Neural cell (in vitro differentiated cells): ENCODE results near the gene FAM167B. TPM values are rescaled to one million over a fixed set of nuclear protein-coding genes. Genes with fewer than 3 reads are reported as not detected.

Experiments used
- H2AFZ ChIP-seq: fragments of 200-600, 300-800 bp; sonication (generic), shearing (Covaris generic); 2 replicates; pipeline ENCODE4 v1.6.0; 2014; ENCODE audit warnings: low read depth, mild to moderate bottlenecking, antibody characterized with exemption, low read length, moderate library complexity
- H3F3A ChIP-seq: fragments of 200-600 bp; shearing (Covaris generic); 2 replicates; pipeline ENCODE4 v1.6.1; 2016; ENCODE audit warnings: mild to moderate bottlenecking, moderate library complexity, mixed read lengths, antibody characterized with exemption, low read length; ENCODE audit not compliant: insufficient read depth, poor library complexity, severe bottlenecking
- H3K27ac ChIP-seq: fragments of 200-600, 300-800 bp; sonication (generic), shearing (Covaris generic); 2 replicates; pipeline ENCODE4 v1.5.1; 2014; ENCODE audit warnings: mild to moderate bottlenecking, low read length, moderate library complexity
- H3K27me3 ChIP-seq: fragments of 300-800, 200-600 bp; sonication (generic), shearing (Covaris generic); 2 replicates; pipeline ENCODE4 v1.6.0; 2014; ENCODE audit warnings: mild to moderate bottlenecking, low read depth, low read length, moderate library complexity; ENCODE audit not compliant: insufficient read depth
- H3K36me3 ChIP-seq: fragments of 300-800, 200-600 bp; sonication (generic), shearing (Covaris generic); 2 replicates; pipeline ENCODE4 v1.5.1; 2014; ENCODE audit warnings: mild to moderate bottlenecking, antibody characterized with exemption, low read length, moderate library complexity; ENCODE audit not compliant: insufficient read depth
- H3K4me2 ChIP-seq: fragments of 300-800, 200-600 bp; sonication (generic), shearing (Covaris generic); 2 replicates; pipeline ENCODE4 v1.6.0; 2014; ENCODE audit warnings: mild to moderate bottlenecking, low read length
- H3K4me3 ChIP-seq: fragments of 300-800, 200-600 bp; sonication (generic), shearing (Covaris generic); 2 replicates; pipeline ENCODE4 v1.5.1; 2014; ENCODE audit warnings: mild to moderate bottlenecking, low read length, moderate library complexity
- H3K79me2 ChIP-seq: fragments of 200-600 bp; shearing (Covaris generic); replicated peaks from 2 replicates; pipeline ENCODE4 v1.6.0; 2014; ENCODE audit warnings: mild to moderate bottlenecking, low read length, moderate library complexity; ENCODE audit not compliant: insufficient read depth
- H3K9ac ChIP-seq: fragments of 300-800, 200-600 bp; sonication (generic), shearing (Covaris generic); 2 replicates; pipeline ENCODE4 v1.6.1; 2016; ENCODE audit warnings: mild to moderate bottlenecking, low read length, mixed read lengths
- H3K9me2 ChIP-seq: fragments of 200-600 bp; shearing (Covaris generic); 2 replicates; pipeline ENCODE4 v1.6.1; 2016; ENCODE audit warnings: mild to moderate bottlenecking, low read length, mixed read lengths; ENCODE audit not compliant: insufficient read depth
- H3K9me3 ChIP-seq: fragments of 200-600, 300-800 bp; sonication (generic), shearing (Covaris generic); 2 replicates; pipeline ENCODE4 v1.6.1; 2016; ENCODE audit warnings: mild to moderate bottlenecking, mixed run types, low read length, moderate library complexity, mixed read lengths
- H4K20me1 ChIP-seq: fragments of 200-600 bp; shearing (Covaris generic); 2 replicates; pipeline ENCODE4 v1.6.1; 2016; ENCODE audit warnings: mild to moderate bottlenecking, mixed run types; ENCODE audit not compliant: insufficient read depth
- CTCF ChIP-seq: fragments of 450-650 bp; IDR thresholded peaks from 2 replicates; pipeline ENCODE4 v1.5.1; 2014; ENCODE audit warnings: antibody characterized with exemption, mild to moderate bottlenecking, moderate library complexity; ENCODE audit not compliant: poor library complexity, severe bottlenecking
- EP300 ChIP-seq: fragments of 450-650 bp; conservative IDR thresholded peaks from 2 replicates; pipeline ENCODE4 v1.6.1; 2014; ENCODE audit warnings: antibody characterized with exemption, mild to moderate bottlenecking, moderate library complexity; ENCODE audit not compliant: poor library complexity, severe bottlenecking
- EZH2 ChIP-seq: fragments of 200-600, 300-800 bp; shearing (Covaris generic), sonication (generic); IDR thresholded peaks from 2 replicates; pipeline ENCODE4 v1.6.1; 2014; ENCODE audit warnings: antibody characterized with exemption, low read length, borderline replicate concordance, mild to moderate bottlenecking; ENCODE audit not compliant: insufficient read depth, poor library complexity, severe bottlenecking
- MXI1 ChIP-seq: fragments of 450-650 bp; conservative IDR thresholded peaks from 2 replicates; pipeline ENCODE4 v1.6.1; 2014; ENCODE audit warnings: antibody characterized with exemption, mild to moderate bottlenecking; ENCODE audit not compliant: poor library complexity, severe bottlenecking
- POLR2AphosphoS5 ChIP-seq: IDR thresholded peaks from 2 replicates; pipeline ENCODE4 v1.6.1; 2012
- RAD21 ChIP-seq: fragments of 450-650 bp; conservative IDR thresholded peaks from 2 replicates; pipeline ENCODE4 v1.6.1; 2014; ENCODE audit warnings: antibody characterized with exemption, mild to moderate bottlenecking, moderate library complexity
- SMC3 ChIP-seq: fragments of 450-650 bp; conservative IDR thresholded peaks from 2 replicates; pipeline ENCODE4 v1.6.1; 2014; ENCODE audit warnings: antibody characterized with exemption, mild to moderate bottlenecking, moderate library complexity; ENCODE audit not compliant: poor library complexity
- TAF1 ChIP-seq: IDR thresholded peaks from 2 replicates; pipeline ENCODE4 v1.6.1; 2012; ENCODE audit warnings: low read depth
- polyA plus RNA-seq: library from polyadenylated mRNA; depleted of rRNA; stranded (reverse); fragments of >200 nt; gene quantifications from 2 replicates; pipeline ENCODE4 v1.2.3, GENCODE V29; 2014
- TF ChIP-seq, protein P1 (sequence below): IDR thresholded peaks from 2 replicates; pipeline ENCODE4 v1.6.1; 2012; ENCODE audit warnings: borderline replicate concordance

FAM167B gene
- polyA plus RNA-seq, 1 donor from 2014 or later = not detected

GRCh38 chr1:32265846-32266245, 18.8 kb downstream of the FAM167B start:
- no peak overlapping the region for H3K27ac ChIP-seq
- no peak overlapping the region for H2AFZ ChIP-seq
- no peak overlapping the region for H3K4me2 ChIP-seq
- H3K9me3 ChIP-seq = no peaks in the 10 kb centered on the region
- no peaks in the 10 kb centered on the region for H4K20me1 ChIP-seq
- no peaks in the 10 kb centered on the region for H3K36me3 ChIP-seq
- TF ChIP-seq CTCF = no peak
- TF ChIP-seq POLR2AphosphoS5 = no peak
- no peak for TF ChIP-seq EZH2
- no peak for TF ChIP-seq TAF1
- no peak for TF ChIP-seq MXI1
- TF ChIP-seq EP300 = no peak
- TF ChIP-seq RAD21 = no peak
- no peaks in the 10 kb centered on the region for H3F3A ChIP-seq
- H3K27me3 ChIP-seq = no peaks in the 10 kb centered on the region
- H3K9me2 ChIP-seq = no peaks in the 10 kb centered on the region
- no peaks in the 10 kb centered on the region for H3K79me2 ChIP-seq
- H3K4me3 ChIP-seq = no peak overlapping the region
- no peak overlapping the region for H3K9ac ChIP-seq

GRCh38 chr1:32266921-32267591, 20.0 kb downstream of the FAM167B start:
- no peak overlapping the region for H3K9ac ChIP-seq

More at GRCh38 chr1:32266921-32267591, 20.0 kb downstream of the FAM167B start:
- H3K27me3 ChIP-seq = no peaks in the 10 kb centered on the region
- H2AFZ ChIP-seq = no peak overlapping the region
- no peaks in the 10 kb centered on the region for H3K9me2 ChIP-seq
- H3K27ac ChIP-seq = no peak overlapping the region
- no peaks in the 10 kb centered on the region for H3K79me2 ChIP-seq
- no peak overlapping the region for H3K4me3 ChIP-seq
- no peaks in the 10 kb centered on the region for H3F3A ChIP-seq
- no peak for TF ChIP-seq SMC3
- no peak for TF ChIP-seq MXI1
- no peak for TF ChIP-seq POLR2AphosphoS5
- TF ChIP-seq, protein P1, sequence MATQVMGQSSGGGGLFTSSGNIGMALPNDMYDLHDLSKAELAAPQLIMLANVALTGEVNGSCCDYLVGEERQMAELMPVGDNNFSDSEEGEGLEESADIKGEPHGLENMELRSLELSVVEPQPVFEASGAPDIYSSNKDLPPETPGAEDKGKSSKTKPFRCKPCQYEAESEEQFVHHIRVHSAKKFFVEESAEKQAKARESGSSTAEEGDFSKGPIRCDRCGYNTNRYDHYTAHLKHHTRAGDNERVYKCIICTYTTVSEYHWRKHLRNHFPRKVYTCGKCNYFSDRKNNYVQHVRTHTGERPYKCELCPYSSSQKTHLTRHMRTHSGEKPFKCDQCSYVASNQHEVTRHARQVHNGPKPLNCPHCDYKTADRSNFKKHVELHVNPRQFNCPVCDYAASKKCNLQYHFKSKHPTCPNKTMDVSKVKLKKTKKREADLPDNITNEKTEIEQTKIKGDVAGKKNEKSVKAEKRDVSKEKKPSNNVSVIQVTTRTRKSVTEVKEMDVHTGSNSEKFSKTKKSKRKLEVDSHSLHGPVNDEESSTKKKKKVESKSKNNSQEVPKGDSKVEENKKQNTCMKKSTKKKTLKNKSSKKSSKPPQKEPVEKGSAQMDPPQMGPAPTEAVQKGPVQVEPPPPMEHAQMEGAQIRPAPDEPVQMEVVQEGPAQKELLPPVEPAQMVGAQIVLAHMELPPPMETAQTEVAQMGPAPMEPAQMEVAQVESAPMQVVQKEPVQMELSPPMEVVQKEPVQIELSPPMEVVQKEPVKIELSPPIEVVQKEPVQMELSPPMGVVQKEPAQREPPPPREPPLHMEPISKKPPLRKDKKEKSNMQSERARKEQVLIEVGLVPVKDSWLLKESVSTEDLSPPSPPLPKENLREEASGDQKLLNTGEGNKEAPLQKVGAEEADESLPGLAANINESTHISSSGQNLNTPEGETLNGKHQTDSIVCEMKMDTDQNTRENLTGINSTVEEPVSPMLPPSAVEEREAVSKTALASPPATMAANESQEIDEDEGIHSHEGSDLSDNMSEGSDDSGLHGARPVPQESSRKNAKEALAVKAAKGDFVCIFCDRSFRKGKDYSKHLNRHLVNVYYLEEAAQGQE = no peak
- TF ChIP-seq TAF1 = no peak
- TF ChIP-seq EZH2 = no peak
- no peak for TF ChIP-seq EP300
- no peak for TF ChIP-seq RAD21
- no peak for TF ChIP-seq CTCF
- no peak overlapping the region for H3K4me2 ChIP-seq
- H3K36me3 ChIP-seq = no peaks in the 10 kb centered on the region
- no peaks in the 10 kb centered on the region for H4K20me1 ChIP-seq
- no peaks in the 10 kb centered on the region for H3K9me3 ChIP-seq
